B cell (primary cell): ENCODE measurements around the gene SECTM1. TPM values are rescaled to one million over a fixed set of nuclear protein-coding genes. Genes with fewer than 3 reads are reported as not detected.

Experiments
- ATAC-seq: fragments of 200-7000 bp; cut with Tn5 transposase; one replicate; pipeline ENCODE4 v1.10.0; 2021; ENCODE audit warnings: low read depth, mild to moderate bottlenecking, moderate number of reproducible peaks, moderate library complexity
- CTCF ChIA-PET: fragments of 350-600 bp; sonication (Branson Sonifier 250); formaldehyde crosslinking; loops from one replicate; lab custom pipeline; 2021; ENCODE audit warnings: antibody characterized with exemption, inconsistent platforms; lab: Charles Lee
- POLR2A ChIA-PET: fragments of 350-600 bp; sonication (Branson Sonifier 250); formaldehyde crosslinking; loops from one replicate; lab custom pipeline; 2021; ENCODE audit warnings: antibody characterized with exemption; lab: Charles Lee
- DNase-seq: peaks from one replicate; pipeline ENCODE4 v3.0.0; 2013
- H2AFZ ChIP-seq: 2 replicates; pipeline ENCODE4 v1.6.1; 2012; ENCODE audit warnings: mild to moderate bottlenecking, low read depth, low read length; ENCODE audit not compliant: insufficient read depth, poor library complexity, severe bottlenecking
- H3K27ac ChIP-seq, 2 donors: 1 replicate in 1 of 2; 2 replicates in 1 of 2; pipeline ENCODE4 v1.5.1; 2012 to 2013; ENCODE audit warnings: low read length in 2 of 2, mild to moderate bottlenecking in 2 of 2, moderate library complexity in 1 of 2
- H3K27me3 ChIP-seq, 4 experiments: fragments of 200-600 bp in 1 of 4; sonication (generic) in 1 of 4; replicated peaks in 1 of 4; 1 replicate in 2 of 4; 2 replicates in 2 of 4; pipeline versions ENCODE4 v1.6.1 to v1.7.0; 2013 to 2016; ENCODE audit warnings: low read length in 3 of 4, mild to moderate bottlenecking in 2 of 4, mixed read lengths in 1 of 4, moderate library complexity in 1 of 4; ENCODE audit not compliant: insufficient read depth in 4 of 4, control insufficient read depth in 3 of 4; ENCODE audit errors: control extremely low read depth in 1 of 4
- H3K36me3 ChIP-seq, 2 experiments: replicated peaks in 1 of 2; 1 replicate in 1 of 2; 2 replicates in 1 of 2; pipeline versions ENCODE4 v1.6.1 to v1.7.1; 2013; ENCODE audit warnings: low read length in 1 of 2; ENCODE audit not compliant: insufficient read depth in 2 of 2, control insufficient read depth in 1 of 2; ENCODE audit errors: control extremely low read depth in 1 of 2, extremely low read depth in 1 of 2
- H3K4me1 ChIP-seq, 2 donors: fragments of 200-600 bp in 1 of 2; sonication (generic) in 1 of 2; 1 replicate in 1 of 2; 2 replicates in 1 of 2; pipeline versions ENCODE4 v1.5.1 to v1.6.1; 2013 to 2017; ENCODE audit warnings: low read length in 2 of 2; ENCODE audit not compliant: control insufficient read depth in 2 of 2, insufficient read depth in 2 of 2
- H3K4me2 ChIP-seq: replicated peaks from 2 replicates; pipeline ENCODE3; 2012; ENCODE audit warnings: mild to moderate bottlenecking, low read depth, low read length; ENCODE audit not compliant: poor library complexity, severe bottlenecking
- H3K4me3 ChIP-seq, 5 experiments: fragments of 200-600 bp in 1 of 5; sonication (generic) in 1 of 5; 1 replicate in 3 of 5; 2 replicates in 2 of 5; pipeline versions ENCODE4 v1.5.1 to v1.7.0; 2011 to 2016; ENCODE audit warnings: low read length in 4 of 5, mild to moderate bottlenecking in 4 of 5, low read depth in 2 of 5, control low read depth in 1 of 5, moderate library complexity in 1 of 5; ENCODE audit not compliant: insufficient read depth in 1 of 5; ENCODE audit errors: control extremely low read depth in 1 of 5, extremely low read depth in 1 of 5
- H3K79me2 ChIP-seq: fragments of 200-600 bp; sonication (generic); one replicate; pipeline ENCODE4 v1.6.0; 2016; ENCODE audit warnings: low read length; ENCODE audit not compliant: control insufficient read depth, insufficient read depth
- H3K9ac ChIP-seq: fragments of 200-600 bp; sonication (generic); 2 replicates; pipeline ENCODE4 v1.6.1; 2017; ENCODE audit warnings: mild to moderate bottlenecking, low read length, moderate library complexity
- H3K9me3 ChIP-seq, 3 donors: one replicate each; pipeline versions ENCODE4 v1.6.1 to v1.7.1; 2013; ENCODE audit warnings: low read length in 2 of 3; ENCODE audit not compliant: control insufficient read depth in 2 of 3, insufficient read depth in 1 of 3; ENCODE audit errors: control extremely low read depth in 1 of 3
- H4K20me1 ChIP-seq: 2 replicates; pipeline ENCODE4 v1.6.0; 2012; ENCODE audit warnings: mild to moderate bottlenecking, low read length; ENCODE audit not compliant: insufficient read depth, control insufficient read depth, poor library complexity, severe bottlenecking
- H3K27ac Mint-ChIP-seq: one replicate; pipeline ENCODE4 v1.8.0; 2021; ENCODE audit warnings: mixed read lengths
- H3K27me3 Mint-ChIP-seq: one replicate; pipeline ENCODE4 v1.8.0; 2021; ENCODE audit warnings: mixed read lengths
- H3K4me1 Mint-ChIP-seq: one replicate; pipeline ENCODE4 v1.8.0; 2021; ENCODE audit warnings: mixed read lengths
- H3K4me3 Mint-ChIP-seq: one replicate; pipeline ENCODE4 v1.8.0; 2021; ENCODE audit warnings: mixed read lengths
- H3K9me3 Mint-ChIP-seq: one replicate; pipeline ENCODE4 v1.8.0; 2022; ENCODE audit warnings: mixed read lengths; ENCODE audit not compliant: insufficient read depth
- CTCF ChIP-seq: fragments of 200-600 bp; IDR thresholded peaks from one replicate; pipeline ENCODE4 v1.8.0; 2022; ENCODE audit warnings: antibody characterized with exemption, mild to moderate bottlenecking
- EZH2 ChIP-seq: IDR thresholded peaks from 2 replicates; pipeline ENCODE4 v1.6.1; 2012; ENCODE audit warnings: borderline replicate concordance, low read depth, mild to moderate bottlenecking, moderate library complexity, low read length; ENCODE audit not compliant: insufficient read depth, poor library complexity, severe bottlenecking
- WGBS: methylation state at CpG from one replicate; pipeline ENCODE4 v1.1.5; 2013; ENCODE audit warnings: missing lambda C conversion rate; ENCODE audit not compliant: insufficient coverage; 5-methylcytosine and 5-hydroxymethylcytosine counted together
- intact Hi-C: fragments of 100-400 bp; cut with micrococcal nuclease; formaldehyde crosslinking; loops from one replicate; pipeline ENCODE4 v1.10.0; 2022
- polyA plus RNA-seq: library from polyadenylated mRNA; depleted of rRNA; stranded (reverse); fragments of >200 nt; gene quantifications from 2 replicates; pipeline ENCODE4 v1.2.3, GENCODE V29; 2012
- total RNA-seq, 2 donors: library from RNA; stranded (reverse); fragments of 120-200 nt in 1 of 2; gene quantifications; 1 replicate in 1 of 2; 2 replicates in 1 of 2; pipeline versions ENCODE4 v1.2.3 to v1.2.4, GENCODE V29; 2013 to 2022

Gene SECTM1
- total and polyA plus RNA-seq, 2 donors (not counting 1 experiment from before 2014, with no cell fraction given): 0.17 to 1.2 TPM

- Histone ChIP-seq H3K4me3 (no peak overlapping the region), H3K27ac (no peak overlapping the region), H3K79me2 (no peaks in the 10 kb centered on the region), H3K9me3 (peaks cover 0 to 5% (median 0%) of the 10 kb centered on the region in 3 donors), H2AFZ (no peak overlapping the region), H3K27me3 (peaks cover 0 to 4% (median 0%) of the 10 kb centered on the region in 4 experiments), H3K4me1 (peaks cover 4 to 7% of the 10 kb centered on the region in 2 donors), H3K36me3 (no peaks in the 10 kb centered on the region), H3K4me2 (no peak overlapping the region), H4K20me1 (no peaks in the 10 kb centered on the region), H3K9ac (no peak overlapping the region)
- CTCF ChIA-PET: no interaction called here
- H3K9me3 Mint-ChIP-seq: no peaks in the 10 kb centered on the region
- DNase-seq (no peak), ATAC-seq (no peak)
- H3K4me3 Mint-ChIP-seq: no peak overlapping the region
- intact Hi-C loops: no loop called here
- POLR2A ChIA-PET: no interaction called here
- WGBS: 79% methylated on average over 4 of the region's 10 CpGs
- TF ChIP-seq CTCF (no peak), EZH2 (no peak)
- H3K27ac Mint-ChIP-seq: no peak overlapping the region
- peaks cover 5% of the 10 kb centered on the region for H3K27me3 Mint-ChIP-seq
- peaks cover 6% of the 10 kb centered on the region for H3K4me1 Mint-ChIP-seq
These were observed 6.3 kb upstream of the SECTM1 start for GRCh38 chr17:82339634-82340580.
